GM12801 (cell line): ENCODE measurements around the gene PHYKPL.

Experiments used
- CTCF ChIP-seq: IDR thresholded peaks from one replicate; pipeline ENCODE4 v1.5.1; 2011; ENCODE audit warnings: control low read depth; ENCODE audit not compliant: insufficient read length; ENCODE audit errors: extremely low read depth

PHYKPL gene

GRCh38 chr5:178249191-178249989, 16.8 kb upstream of the PHYKPL start:
- no peak for TF ChIP-seq CTCF

DNA sequence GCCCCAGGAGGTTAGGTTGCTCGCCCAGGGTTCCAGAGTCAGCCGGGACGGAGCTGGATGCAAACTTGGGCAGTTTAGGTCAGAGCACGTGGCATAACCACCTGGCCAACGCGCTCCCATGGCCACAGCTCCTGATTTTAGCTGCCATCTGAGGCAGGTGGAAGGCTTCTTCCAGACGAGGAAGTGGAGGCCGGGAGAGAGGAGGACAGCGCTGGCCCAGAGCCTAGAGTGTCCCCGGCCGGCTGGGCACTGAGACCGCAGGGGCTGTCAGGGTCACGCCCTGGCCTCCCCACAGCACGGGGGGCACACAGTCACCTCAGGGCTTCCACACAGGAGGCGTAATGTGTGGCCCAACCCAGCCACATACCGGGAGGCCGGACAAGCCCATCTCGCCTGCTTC, 16.1 kb upstream of the PHYKPL start:
- no peak for TF ChIP-seq CTCF

DNA sequence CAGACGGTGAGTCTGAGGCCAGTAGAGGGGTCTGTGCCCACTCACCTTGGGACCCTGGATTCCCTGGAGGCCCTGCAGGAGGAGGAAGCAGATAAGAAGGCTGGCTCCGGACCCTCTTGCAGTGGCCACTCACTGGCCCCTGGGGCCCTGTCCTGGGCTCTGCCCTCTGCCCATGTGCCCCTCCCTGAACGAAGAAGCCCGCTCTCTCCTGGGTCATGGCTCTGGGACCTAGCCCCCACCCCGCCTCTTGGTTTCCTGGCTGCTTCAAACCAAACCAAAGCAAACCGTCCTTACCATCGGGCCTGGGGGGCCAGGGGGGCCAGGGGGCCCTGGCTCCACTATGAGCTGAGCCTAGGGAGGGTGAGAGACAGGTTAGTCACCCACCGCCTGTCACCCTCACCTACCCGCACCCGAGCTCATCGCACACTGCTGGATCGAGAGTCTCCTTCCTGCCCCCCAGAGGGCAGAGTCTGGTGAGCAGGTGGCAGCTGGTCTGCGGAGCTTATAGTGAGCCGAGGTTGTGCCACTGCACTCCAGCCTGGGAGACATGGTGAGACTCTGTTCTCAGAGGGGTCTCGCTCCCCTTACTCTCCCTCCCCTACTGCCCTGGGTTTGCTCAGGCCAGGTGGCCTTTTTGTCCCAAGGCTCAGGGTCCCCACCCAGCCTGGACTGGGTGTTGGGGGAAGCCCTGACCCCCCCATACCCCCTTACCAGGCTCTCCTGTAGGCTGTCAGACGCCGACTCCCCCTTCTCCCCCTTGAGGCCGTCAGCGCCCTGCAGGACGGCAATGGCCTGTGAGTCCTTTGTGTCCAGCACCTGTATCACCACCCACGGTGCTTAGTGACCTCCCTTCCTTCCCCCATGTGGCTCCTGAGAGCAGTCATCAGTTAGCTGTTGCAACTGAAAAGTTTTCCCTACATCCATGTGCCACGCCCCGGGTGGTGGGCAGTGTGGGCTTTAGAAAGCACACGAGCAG, 15.2 kb upstream of the PHYKPL start:
- TF ChIP-seq CTCF: no peak

DNA sequence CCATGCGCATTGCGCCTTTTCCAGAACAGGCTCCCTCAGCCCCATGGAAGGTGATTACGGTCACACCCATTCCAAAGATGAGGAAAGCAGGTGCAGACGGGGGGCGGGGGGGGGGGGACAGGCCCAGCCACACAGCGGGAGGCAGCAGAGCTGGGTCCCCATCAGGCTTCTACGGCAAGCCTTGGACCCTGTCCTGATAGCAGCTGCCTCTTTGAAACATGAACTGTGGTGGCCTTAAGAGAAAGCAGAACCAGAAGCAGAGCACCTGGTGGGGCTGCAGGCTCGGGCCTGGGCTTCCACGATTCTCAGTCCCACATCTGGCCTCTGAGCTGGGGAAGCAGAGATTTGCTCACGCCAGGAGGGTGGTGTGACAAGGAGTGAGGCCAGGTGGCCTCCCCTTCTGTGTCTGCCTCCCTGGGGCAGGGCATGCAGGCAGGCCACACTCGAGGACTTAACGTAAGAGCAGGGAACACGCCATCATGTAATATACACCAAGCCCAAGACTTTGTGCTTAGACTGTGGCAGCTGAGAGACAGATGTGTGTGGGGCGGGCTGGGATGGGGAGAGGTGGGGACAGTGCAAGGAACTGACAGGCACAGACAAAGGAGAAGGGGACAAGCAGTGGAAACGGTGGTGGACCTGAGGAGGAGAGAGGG, 14.2 kb upstream of the PHYKPL start:
- TF ChIP-seq CTCF: no peak

- TF ChIP-seq CTCF: no peak
These were observed 12.8 kb upstream of the PHYKPL start for GRCh38 chr5:178245389-178245788.

- no peak for TF ChIP-seq CTCF
These were observed 12.0 kb upstream of the PHYKPL start for GRCh38 chr5:178244576-178244975.

GRCh38 chr5:178242416-178242815, 9.8 kb upstream of the PHYKPL start:
- TF ChIP-seq CTCF: no peak
